ENCODE data around the gene GMNN.

GMNN gene

DNA sequence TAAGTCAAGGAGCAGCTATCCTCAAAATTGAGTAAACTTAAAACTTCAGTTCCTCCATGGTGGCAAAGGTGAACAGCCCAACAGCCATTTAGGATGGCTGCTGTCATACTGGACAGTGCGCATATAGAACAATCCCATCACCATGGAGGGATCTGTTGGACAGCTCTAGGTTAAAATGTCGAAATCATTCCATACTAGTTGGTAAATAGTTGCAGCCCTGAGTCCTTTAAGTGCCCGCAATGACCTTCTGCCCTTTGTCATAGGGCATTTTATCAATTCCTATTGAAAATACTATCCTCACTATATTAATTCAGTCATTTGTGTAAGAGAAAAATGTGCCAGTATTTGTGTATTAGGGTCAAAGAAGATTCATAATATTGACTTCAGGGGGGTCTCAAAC is 32.8 kb downstream of the GMNN start:
- no peak for DNase-seq (ENCODE audit: low spot score)

DNA sequence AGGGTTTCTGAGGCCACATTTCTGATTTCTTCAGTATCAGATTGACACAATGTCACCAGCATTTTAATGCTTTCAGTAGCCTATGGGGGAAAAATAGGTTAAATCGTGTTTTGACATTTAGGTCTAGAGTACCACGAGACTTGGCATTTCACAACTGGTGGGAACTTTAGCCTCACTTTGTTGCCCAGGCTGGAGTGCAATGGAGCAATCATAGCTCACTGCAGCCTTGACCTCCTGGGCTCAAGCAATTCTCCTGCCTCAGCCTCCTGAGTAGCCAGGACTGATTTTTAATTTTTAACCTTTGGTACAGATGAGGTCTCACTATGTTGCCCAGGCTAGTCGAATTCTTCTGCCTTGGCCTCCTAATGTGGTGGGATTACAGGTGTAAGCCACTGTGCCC is 35.0 kb downstream of the GMNN start:
- DNase-seq (ENCODE audit: low spot score) = no peak

DNA sequence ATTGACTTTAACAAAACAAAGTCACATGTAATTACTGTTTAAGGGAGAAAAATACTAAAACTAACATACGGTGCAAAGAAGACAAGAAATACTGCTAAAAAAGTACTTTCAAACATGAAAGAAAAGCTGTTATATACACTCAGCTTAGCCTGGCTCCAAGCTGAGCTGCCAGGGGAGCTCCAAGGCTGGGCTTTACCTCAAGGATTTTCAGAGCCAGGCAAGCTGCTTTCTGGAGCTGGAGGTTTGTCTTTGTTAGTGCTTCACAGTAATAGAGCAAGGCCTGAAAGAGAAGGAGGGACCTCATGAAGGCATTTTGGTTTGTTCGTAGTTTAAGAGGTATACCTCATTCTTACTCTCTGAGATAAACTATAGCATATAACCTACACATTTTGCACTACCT is 43.6 kb downstream of the GMNN start:
- DNase-seq (ENCODE audit: low spot score) = no peak

DNA sequence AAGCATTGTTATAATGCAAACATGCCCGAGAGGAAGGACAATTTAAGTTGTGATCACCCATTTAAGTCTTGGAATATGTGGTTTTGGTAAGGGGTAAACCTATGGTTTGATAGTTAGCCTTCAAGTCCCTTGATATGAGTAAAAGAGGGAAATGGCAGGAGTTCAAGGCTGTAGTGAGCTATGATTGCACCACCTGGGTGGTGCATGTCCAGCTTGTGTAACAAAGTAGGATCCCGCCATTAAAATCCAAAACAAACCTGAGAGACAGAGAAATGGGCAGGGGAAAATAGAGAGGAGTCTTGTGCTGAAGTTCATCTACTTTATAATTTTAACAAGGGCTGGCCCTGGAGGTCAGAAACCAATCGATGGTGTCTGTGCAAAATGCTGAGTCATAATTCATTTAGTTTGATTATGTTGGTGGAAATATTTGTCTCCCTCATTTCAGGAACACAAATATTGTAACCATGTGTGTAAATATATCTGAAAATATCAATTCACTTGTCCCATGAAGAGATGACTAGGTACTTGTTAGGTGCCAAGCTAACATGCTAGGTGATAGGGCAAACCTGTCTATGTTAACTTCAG is 47.2 kb downstream of the GMNN start:
- DNase-seq (ENCODE audit: low spot score) = no peak

DNA sequence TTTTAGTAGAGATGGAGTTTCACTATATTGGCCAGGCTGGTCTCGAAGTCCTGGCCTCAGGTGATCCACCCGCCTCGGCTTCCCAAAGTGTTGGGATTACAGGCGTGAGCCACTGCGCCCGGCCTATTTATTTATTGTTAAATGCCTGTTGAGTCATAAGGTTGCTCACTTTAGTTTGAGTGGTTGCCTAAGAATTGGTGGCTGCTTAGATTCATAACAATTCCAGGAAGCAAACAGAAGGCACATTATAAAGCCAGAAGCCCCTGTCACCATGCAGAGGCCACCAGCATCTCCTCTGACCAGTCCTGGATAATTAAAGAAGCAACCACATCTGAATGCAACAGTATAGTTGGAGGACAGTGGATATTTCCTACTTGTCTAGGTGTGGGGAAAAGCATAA is 48.0 kb downstream of the GMNN start:
- no peak for DNase-seq (ENCODE audit: low spot score)

DNA sequence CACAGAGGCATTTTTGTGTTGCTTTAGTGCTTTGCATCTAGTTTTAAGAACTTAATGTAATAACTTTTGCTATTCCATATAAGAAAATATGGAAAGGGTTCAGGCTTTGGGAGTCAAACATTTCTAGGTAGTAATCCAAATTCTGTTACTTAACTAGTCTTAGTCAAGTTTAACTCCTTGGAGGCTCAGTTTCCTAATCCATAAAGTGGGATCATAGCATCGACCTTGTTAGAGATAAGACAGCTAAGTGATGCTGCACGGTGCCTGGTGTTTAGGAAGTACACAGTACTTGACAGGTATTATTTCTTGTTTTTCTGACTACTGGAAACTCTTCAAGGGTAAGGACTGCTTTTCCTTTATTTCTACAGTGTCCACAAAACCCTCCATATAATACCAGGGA is 48.4 kb downstream of the GMNN start:
- no peak for DNase-seq (ENCODE audit: low spot score)

DNA sequence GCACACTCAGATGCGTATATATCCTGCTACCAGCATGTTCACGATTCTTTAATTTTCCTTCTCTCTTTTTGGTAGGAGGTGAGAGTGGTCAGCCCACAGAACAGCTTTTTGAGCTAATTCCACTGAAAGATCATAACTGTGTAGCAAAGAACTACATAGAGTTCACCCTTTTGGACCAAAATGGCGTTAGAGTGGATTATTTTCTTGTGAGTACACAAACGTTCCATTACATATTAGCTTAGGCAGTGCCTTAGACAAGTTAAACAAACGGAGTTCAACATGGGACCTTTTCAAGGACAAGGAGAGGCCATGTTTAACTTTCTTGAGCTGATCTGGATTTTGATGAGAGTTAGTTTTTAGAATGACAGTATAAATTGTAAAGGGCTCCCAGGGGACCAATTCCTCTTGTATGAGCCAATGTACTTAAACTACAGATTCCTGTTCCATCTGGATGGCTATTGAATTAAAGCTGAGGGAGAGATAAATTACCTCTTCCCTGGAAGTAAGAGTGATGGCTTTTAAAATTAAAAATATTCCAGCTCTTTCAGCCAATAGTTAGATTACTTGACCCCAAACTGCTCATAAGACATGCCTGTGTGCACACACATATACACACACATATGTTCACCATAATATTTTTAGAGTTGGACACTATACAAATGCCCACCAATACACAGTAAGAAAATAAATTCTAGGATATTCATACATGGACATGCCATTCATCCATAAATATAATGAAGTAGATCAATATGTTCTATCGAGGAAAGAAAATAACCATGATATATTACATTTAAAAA is 49.6 kb downstream of the GMNN start:
- DNase-seq (ENCODE audit: low spot score) = no peak

DNA sequence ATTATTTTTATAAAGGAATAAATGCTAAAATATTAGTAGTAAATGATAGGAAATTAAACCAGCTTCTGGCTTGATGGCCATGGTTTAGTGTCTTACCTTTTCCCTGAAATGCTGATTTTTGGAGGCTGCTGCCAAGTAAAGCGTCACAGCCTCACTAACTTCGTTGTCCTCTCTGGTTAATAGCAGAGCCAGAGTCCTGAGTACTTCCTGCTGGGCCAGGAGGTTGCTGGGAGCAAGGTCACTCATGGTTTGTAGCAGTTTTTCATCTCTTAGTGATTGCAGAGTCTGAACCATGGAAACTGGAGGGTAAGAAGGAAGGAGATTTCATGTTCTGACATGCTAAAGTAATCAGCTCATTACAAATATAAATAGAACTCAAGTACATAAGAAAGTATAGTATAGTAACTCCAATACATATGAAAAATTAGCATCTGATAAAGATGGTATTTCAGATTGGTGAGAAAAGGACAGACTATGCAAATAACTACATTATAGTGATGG is 50.4 kb downstream of the GMNN start:
- DNase-seq (ENCODE audit: low spot score) = no peak

GRCh38 chr6:24827162-24827561 is 52.4 kb downstream of the GMNN start:
- DNase-seq (ENCODE audit: low spot score) = no peak

- DNase-seq (ENCODE audit: low spot score) = no peak
These were observed 53.2 kb downstream of the GMNN start for GRCh38 chr6:24827970-24828369.

DNA sequence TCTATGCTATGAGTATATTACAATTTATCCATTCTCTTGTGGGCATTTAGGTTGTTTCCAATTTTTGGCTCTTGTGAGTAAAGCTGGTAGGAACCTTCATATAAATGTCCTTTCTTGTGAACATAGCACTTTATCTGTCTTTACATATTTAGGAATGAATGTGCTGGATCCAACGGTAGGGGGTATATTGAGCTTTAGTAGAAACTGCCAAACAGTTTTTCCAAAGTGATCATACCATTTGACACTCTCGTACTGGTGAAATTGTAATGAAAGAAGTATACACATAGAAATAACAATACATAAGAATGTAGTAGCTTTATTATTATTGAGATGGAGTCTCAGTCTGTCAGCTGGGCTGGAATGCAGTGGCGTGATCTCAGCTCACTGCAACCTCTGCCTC is 54.9 kb downstream of the GMNN start:
- no peak for DNase-seq (ENCODE audit: low spot score)

DNA sequence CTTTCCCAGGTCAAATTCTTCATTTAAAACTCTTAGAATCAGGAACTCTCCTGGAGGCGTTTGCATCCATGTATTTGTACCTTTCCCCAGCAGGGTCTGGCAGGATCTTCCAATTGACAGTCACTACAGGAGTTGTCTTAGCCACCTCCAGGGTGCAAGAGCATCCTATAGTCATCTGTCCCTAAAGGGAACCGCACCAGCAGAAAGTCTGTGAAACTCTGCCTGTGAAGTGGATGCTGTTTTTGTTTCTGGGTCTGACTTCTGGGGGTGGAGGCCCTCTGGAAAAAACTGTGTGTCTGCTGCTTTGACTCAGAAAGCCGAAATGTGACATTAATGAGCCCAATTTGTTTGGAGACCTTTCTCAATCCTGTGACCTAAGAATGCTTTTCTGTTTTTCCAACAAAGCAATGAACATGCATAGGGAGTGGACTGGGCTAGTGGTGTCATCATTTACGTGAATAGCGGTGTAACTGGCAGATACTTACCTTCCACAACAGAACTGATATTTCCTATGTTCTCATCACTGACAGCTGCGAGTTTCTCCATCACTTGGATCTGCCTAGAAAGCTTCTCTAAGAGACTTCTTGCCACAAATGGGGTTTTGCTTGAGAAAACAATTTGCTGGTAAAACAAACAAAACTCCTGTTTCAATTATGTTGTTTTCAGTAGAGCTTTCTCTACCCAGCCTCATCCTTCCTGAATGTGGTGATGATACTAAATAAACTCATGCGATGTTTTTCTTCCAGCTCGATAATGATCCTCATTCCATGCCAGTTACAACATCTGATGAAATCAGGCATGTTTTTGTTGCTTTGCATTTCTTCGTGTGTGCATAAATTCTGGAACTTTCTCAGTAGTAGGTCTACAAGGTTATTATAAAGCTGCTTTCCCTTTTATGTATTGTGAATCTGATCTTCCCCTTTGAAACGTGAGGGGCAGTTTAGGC is 57.3 kb downstream of the GMNN start:
- no peak for DNase-seq (ENCODE audit: low spot score)

- DNase-seq (ENCODE audit: low spot score) = no peak
These were observed 58.1 kb downstream of the GMNN start for GRCh38 chr6:24832794-24833193.

DNA sequence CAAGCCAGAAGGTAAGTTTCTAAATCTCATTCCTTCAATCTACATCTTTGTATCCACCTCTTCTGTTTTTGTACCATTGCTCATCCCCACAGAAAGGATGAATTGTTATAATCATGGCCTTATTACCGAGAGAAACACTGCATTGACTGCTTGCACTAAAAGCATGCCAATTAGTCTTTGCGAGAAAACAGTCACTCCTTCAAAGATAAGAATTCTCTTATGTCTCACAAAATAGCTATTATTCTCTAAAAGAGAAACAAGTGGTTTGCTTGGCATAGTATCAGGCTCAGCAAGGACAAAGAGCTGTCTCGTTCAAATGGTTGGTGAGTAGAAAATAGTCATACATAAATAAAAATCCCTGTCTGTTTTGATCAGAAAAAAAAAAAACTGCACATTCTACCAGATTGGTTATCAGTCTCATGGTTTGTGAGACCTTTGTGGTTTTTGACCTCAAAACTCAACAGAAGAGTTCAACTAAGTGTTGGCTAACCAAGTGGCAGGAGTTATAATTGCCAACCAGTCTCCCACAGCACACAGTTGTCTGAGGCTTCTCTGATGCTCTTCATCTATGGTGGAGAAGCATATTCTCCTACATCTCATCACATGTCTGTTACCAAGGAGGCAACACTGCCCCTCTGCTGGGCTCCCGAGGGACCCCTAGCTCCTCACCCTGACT is 59.1 kb downstream of the GMNN start:
- peak; percentile 62 for DNase-seq (ENCODE audit: low spot score)
